TTC549 (cell line): ENCODE results near the gene OTUD5.

Experiments
- FAIRE-seq: peaks from 2 replicates; lab custom pipeline; 2012; peaks lifted over from hg19 to GRCh38; lab: Jason Lieb, UNC

Gene OTUD5

GRCh38 chrX:48937054-48937907, 20.1 kb downstream of the OTUD5 start:
- no peak for FAIRE-seq

GRCh38 chrX:48936429-48937053, 20.9 kb downstream of the OTUD5 start:
- FAIRE-seq: no peak

DNA sequence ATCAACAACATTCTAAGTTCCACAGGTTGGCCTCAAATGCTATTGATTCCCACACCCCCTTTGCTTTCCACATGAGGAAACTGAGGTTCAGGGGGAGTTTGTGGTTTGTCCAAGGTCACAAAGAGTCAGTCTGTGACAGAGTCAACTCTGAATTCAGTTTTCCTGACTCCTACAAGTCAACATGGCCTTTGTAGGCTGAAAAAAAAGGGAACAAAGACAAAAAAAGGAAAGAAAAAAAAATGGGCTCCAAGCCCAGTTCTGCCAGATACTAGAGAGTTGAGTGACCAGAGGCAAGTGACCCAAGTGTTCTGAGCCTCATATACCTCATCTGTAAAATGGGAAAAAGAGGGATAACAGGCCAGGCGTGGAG, 22.1 kb downstream of the OTUD5 start:
- FAIRE-seq: no peak

- no peak for FAIRE-seq
Measured at GRCh38 chrX:48934581-48935300, 22.7 kb downstream of the OTUD5 start.

DNA sequence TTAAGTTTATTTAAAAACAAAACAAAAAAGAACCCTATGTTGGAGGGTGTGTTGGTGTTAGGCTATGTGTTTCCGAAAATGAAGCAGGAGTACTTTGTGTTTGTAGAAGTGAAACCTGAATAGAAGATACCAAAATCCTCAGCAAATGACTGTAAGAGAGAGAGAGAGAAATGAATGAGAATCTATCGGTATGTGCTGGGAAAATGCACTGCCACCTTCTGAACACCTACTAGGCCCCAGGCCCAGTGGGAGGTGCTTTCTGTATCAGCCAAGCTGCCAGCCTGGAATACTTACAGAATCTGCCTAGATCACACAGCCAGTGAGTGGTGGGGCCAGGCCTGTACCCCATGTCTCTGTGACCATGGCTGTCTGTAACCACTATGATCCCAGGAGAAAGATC, 23.6 kb downstream of the OTUD5 start:
- FAIRE-seq: no peak

GRCh38 chrX:48927736-48928382, 29.5 kb downstream of the OTUD5 start:
- FAIRE-seq: no peak

GRCh38 chrX:48927123-48927522, 30.3 kb downstream of the OTUD5 start:
- no peak for FAIRE-seq

GRCh38 chrX:48924270-48924669, 33.1 kb downstream of the OTUD5 start:
- no peak for FAIRE-seq

DNA sequence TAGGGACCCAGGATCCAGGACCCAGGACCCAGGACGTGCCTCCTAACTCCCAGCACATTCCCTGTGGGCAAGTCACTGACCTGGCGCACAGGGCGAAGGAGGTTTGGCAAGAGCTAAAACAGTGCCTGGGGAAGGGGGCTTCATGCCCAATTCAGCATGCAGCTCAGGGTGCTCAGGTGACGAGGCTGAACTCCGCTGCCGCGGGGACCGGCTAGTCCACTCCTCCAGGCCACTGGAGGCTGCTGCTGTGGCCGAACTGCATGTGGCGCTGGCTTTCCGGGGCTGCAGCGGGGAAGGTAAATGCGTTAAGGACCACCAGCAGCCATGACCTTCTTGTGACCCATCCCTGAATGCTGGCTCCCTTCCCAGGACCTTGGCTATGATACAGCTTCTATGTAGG, 33.6 kb downstream of the OTUD5 start:
- no peak for FAIRE-seq

DNA sequence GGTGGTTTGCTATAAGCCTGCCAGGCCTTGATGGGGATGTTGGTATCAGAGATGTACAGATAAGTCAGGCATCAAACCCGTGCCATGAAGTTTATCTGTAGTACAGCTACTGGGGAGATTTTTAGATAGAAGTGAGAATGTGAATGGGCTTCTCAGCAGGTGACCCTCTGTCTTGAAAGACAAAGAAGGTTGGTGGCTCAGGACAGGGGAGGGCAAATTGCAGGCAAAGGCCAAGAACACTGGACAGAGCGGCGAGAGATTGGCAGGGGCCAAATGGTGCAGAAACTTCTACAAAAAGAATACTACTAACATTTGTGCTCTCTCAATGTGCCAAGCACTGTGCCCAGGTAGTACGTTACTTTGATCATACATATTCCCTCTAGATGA, 36.7 kb downstream of the OTUD5 start:
- no peak for FAIRE-seq

GRCh38 chrX:48919947-48920717, 37.3 kb downstream of the OTUD5 start:
- FAIRE-seq: no peak

- FAIRE-seq: no peak
Measured at GRCh38 chrX:48919360-48919841, 38.0 kb downstream of the OTUD5 start.

DNA sequence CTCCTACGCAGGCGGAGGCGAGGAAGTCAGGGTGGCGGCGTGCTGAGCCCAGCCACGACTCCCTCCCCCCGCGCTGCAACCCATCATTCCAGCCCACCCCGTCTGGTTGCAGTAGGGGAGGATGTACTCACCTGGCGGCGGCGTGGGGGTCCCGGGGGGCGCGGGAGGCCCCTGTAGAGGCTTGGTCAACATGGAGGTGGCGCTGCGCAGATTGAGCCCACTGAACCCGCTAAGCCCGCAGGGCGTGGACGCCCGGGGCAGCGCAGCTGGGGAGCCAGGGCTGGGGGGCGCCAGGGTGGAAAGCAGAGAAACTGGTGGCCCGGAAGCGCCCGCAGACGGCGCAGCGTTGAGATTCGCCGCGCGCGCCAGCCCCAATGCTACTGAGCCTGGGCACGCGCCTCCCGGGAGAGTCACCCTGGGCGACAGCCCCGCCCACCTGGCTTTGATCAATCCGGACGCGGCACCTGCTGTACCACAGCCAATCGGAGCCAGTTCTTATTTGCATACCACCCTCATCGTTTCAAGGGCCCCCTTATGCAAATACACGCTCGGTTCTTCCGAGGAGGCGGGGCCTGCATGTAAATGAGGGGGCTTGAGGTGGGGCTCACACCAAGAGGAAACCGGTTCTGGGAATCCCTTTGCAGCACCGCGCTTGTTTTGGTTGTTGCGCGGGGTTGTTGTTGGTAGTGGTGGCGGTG, 38.6 kb downstream of the OTUD5 start, which contains the start of gene PIM2:
Gene PIM2 (minus strand): TSS at position 382 of the 698 bp plus-strand sequence. CDS start 190 bp downstream, at position 192.
- FAIRE-seq: peak; percentile 73

DNA sequence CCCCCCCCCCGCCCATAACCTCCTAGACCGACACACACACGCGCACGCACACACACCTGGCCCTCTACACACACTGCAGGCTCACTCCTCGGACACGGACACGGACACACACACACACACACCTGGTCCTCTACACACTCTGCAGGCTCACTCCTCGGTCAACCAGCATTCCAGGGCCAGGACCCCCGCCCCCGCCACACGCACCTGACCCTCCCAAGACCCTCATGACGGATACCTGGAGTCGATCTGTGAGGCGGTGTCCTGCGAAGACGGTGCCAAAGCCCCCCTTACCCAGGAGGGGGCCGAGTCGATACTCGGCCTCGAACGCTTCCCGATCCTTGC, 39.1 kb downstream of the OTUD5 start:
- no peak for FAIRE-seq

DNA sequence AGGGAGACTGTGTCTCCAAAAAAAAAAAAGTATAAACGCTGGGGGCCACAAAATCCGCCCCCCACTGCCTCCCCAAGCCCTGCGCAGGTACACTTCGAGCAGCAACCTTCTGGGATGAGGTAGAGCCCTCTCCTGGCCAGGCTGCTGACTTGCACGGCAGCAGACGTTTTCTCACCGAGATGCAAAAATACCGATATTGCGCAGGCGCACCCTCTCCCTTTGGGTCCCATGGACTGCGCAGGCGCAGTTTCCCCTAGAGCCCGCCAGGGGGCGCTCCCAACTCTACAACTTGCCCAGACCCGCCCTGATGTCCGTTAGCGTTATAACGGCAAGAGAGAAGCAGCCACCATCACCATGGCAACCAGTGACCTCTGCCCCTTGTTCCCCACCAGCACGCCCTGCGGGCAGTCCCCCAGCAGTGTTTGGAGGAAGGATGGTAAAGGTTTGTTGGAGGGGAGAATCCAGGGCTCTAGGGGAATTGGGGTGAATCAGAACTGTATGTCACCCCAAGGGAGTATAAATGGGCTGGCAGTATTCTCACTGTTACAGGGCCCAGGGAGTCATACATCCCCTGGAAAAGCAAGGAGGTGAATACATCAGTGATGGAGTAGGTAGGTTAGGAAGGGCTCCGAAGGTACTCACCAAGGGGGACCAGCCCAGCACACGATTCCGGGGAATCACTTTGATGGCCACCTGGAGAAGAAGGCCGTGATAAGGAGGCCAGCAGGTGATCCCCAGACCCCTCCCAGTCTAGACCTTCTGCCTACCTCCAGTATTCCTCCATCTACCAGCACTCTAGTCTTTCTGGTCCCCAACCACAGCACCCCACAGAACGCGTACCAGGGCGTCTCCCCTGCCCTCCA, 40.0 kb downstream of the OTUD5 start:
- peak; percentile 68 for FAIRE-seq

- FAIRE-seq: no peak
Measured at GRCh38 chrX:48914593-48915493, 42.6 kb downstream of the OTUD5 start.

GRCh38 chrX:48913605-48914366, 43.6 kb downstream of the OTUD5 start:
- FAIRE-seq: no peak
